Stimulated activated CD4-positive, alpha-beta T cell treated with anti-CD3 and anti-CD28 coated beads, Interleukin-1b, Interleukin-23, amount 100 ng/mL, for 48 hours (primary cell): ENCODE results near the gene MUC4.

Source experiments
- DNase-seq: peaks from one replicate; pipeline ENCODE4 v3.0.0-alpha.2; 2020

Gene MUC4

DNA sequence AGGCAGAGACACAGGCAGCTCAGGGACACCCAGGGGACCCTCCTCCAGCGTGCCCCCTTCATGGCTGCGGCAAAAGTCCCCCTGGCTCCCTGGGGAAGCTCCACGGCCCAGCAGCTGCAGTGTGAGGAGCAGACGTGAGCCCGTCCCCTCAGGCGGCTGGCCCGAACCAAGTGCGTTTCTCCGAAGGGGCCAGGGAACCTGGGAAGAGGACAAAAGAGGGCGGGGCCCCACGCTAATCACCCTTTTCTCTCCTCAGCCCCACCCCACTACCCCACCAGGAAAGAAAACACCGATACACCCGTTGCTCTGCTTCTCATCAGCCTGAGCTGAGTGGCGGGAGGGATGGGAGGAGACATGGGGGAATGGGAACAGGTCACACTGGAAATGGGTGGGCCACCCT is at the start of gene MUC4:
MUC4 (minus strand) TSS at position 174 of the 400 bp plus-strand sequence; CDS start at position 62, 112 bp downstream.
- no peak for DNase-seq

DNA sequence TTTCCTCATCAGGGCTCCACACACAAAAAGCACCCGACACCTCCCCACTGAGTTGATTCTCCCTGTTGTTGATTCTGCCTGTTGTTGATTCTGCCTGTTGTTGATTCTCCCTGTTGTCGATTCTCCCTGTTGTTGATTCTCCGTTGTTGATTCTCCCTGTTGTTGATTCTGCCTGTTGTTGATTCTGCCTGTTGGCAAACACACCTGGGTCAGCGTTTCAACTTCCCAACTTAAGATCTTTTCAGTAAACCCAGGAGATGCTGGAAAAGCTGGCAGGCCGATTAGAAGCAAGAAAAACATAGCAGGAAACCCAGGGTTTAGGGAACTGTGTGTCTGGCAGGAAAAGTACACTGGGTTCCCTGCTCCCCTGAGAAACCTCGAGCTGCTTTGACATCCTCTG is 48.7 kb upstream of the MUC4 start:
- no peak for DNase-seq

DNA sequence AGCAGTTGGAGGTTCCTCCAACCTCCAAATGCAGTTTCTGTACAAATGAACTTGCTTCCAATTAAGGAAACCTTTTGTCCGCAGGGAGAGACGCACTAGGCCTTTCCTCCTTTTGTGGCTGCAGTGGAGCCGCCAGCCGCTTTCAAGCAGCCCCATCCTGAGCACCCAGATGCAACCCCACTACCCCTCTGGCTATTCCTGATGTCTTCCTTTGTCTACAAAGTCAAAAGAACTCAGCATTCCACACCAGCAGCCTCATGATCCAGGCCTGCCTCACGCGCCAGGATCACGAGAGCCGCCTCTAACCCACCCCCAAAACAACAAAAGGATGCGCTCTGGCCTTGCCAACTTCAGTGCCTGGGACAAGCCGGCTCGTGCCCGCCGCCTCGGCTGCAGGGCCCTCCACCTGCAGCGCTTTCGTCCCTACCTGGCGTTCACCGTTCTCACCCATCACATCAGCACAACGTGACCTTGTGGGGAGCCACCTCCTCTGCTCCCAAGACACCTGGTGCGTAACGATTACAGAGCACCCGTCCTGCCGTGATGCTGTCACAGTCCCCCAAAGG is 48.2 kb upstream of the MUC4 start:
- no peak for DNase-seq

- peak; percentile 71 for DNase-seq
Measured at GRCh38 chr3:195859061-195859845, 47.5 kb upstream of the MUC4 start.

GRCh38 chr3:195856410-195857084 is 44.8 kb upstream of the MUC4 start:
- DNase-seq, result no peak

- DNase-seq, result no peak
Measured at GRCh38 chr3:195855471-195856409, 44.0 kb upstream of the MUC4 start.

- DNase-seq, result no peak
Measured at GRCh38 chr3:195854628-195855294, 43.0 kb upstream of the MUC4 start.

- no peak for DNase-seq
Measured at GRCh38 chr3:195853996-195854395, 42.3 kb upstream of the MUC4 start.

DNA sequence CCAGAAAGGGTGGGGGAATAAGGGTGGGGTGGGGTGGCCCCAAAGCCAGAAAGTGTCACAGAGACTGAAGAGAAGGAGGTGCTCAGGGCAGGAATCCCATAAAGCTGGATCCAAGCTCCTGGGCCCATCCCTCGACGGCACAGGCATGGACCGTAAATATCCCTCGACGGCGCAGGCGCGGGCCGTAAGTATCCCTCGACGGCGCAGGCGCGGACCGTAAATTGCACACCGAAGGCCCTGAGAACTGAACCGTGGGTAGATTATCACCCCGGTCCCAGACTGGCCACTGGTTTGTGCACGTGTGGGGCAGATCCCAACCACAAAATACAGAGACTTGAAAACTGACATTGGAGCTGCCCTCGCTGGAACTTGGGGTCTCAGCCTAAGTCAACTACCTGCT is 41.3 kb upstream of the MUC4 start:
- no peak for DNase-seq

GRCh38 chr3:195850857-195851543 is 39.3 kb upstream of the MUC4 start:
- DNase-seq, result peak; percentile 89

GRCh38 chr3:195849322-195850074 is 37.8 kb upstream of the MUC4 start:
- DNase-seq, result no peak

DNA sequence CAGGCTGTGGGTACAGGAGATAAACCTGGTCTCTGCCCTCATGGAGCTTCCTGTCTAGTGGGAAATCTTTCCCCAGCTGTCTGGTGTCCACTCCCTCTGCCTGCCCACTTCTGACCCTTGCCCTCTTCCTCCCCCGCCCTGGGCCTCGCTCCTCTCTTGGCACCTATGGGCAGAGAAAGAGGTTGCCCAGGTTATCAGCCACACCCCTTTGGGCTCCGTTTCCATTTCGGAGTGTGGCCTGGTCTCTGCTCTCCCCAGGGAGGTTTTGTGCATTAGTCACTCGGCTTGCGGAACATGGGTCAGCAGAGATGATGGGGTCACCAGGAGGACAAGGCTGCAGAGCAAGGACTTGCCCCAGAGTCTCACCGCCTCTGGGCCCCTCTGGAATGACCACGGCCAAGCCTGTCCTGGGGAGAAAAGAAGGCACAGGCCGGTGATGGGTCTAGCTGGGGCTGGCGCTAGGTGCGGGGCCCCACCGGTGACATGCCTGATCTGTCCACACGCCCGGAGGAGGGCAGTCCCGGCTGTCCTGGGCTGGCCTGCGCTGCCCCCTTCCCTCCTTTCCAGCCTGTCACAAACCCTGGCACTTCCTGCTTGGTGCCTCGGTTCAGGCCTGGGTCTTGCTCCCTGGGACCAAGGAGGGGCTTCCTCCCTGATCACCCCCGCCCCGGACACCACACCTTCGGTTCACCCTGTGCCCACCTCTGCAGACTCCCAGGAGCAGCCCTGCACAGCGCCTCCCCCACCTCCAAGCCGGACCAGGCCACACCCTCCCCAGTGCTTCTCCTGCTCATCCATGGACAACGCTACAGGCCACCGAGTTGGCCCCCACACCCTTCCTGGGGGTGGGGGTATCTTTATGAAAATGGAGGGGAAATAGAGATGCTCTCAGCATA is 35.6 kb upstream of the MUC4 start:
- DNase-seq, result no peak

DNA sequence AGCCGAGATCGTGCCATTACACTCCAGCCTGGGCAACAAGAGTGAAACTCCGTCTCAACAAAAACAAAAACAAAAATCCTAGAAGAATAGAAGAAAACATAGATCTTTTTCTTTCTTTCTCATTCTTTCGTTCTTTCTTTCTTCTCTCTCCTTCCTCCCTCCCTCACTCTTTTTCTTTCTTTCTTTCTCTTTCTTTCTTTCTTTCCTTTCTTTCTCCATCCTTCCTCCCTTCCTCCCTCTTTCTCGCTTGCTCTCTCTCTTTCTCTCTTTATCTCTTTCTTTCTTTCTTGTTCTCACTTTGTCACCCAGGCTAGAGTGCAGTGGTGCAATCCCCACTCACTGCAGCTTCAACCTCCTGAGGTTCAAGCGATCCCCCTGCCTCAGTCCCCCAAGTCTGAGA is 33.8 kb upstream of the MUC4 start:
- DNase-seq, result no peak

DNA sequence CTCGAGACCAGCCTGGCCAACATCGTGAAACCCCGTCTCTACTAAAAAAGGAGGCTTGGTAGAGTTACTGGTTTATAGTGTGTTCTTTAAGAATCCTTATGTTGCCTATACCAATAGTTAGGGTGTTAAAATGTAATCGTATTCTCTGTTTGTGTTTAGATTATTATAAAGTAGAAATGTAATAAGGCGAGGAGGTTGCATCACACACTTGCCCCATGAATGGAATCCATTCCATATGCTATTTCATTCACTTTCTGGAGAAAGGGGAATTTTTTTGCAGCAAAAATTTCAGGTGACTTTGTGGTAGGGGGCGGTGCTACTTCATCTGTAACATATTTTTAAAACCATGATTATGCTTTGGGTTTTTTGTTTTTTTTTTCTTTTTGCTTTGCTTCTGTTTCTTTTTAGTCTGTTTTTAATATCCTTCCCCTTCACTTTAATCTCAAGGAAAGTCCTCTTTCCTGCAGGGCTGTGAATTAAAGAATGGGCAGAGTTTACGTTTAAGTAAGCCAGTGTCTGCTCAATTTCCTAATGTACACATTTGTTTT is 33.0 kb upstream of the MUC4 start:
- DNase-seq, result no peak

- no peak for DNase-seq
Measured at GRCh38 chr3:195839260-195840010, 27.7 kb upstream of the MUC4 start.

- DNase-seq, result no peak
Measured at GRCh38 chr3:195838714-195839113, 27.0 kb upstream of the MUC4 start.

DNA sequence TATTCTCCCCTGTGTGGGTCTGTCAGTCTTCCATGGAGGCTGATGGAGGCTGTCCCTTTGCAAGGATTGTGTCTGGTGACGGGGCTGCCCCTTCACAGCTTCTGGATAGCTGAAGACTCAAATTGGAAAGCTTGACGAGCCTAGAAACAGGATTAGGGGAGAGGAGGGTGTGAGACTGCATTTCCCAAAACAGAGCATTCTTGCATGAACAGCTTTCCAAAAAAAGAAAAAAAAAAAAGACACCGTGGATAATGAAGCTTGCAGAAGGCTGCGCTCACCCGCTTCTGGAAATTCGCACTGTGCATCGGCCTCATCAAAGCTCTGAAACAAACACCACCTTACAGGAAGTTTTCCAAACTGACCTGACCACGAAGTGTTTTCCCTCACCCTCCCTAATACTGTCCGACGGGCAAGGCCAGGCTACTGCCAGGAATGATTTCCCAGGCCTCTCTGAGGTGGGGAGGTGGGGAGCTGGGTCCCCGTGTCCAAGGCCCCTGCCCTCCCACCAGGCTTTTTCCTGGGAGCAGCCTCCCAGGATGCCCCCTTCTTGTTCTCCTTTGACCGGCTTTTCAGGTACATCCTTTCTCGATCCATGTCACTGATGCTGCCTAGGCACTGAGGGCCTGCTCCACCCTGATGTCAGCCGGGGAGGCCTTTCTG is 24.9 kb upstream of the MUC4 start:
- DNase-seq, result no peak

DNA sequence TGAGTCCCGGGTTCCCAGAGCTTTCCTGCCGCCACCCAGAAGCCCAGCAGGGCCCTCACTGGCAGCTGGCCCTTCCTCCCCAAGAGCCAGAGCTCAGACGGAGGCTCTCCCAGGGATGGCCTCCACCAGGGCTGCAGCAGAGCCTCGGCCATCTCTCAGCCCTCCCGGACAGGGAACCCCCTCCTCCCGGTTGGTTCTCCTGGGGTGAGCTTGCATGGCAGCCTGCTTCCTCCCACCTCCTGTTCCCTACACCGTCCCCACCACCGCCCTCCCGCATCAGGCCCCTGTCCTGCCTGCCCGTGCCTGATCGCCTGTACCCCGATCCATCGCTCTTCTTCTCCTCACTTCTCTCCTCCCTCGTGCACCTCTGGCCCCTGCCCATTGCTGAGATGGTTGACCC is 24.1 kb upstream of the MUC4 start:
- no peak for DNase-seq
